ENCODE results near the gene NR1D1. TPM values are rescaled to one million over a fixed set of nuclear protein-coding genes. Genes with fewer than 3 reads are reported as not detected.

NR1D1 gene
- total RNA-seq, 8 experiments from 2014 or later: 0.60 to 12.7 (median 2.7) TPM

GRCh38 chr17:40058186-40058784 is 42.1 kb downstream of the NR1D1 start:
- no peak for ATAC-seq (replicated peaks in 6 of 8)
- no peak overlapping the region for H3K4me3 ChIP-seq
- H3K27ac ChIP-seq: no peak overlapping the region
- 0 to 92% (median 71%) methylated on average over 1 to 6 of the region's 8 CpGs; no CpG with 5 or more reads in 2 of the 10 experiments for WGBS, 10 experiments
- in situ Hi-C loops (cut with MboI; ENCODE audit: low pct_unique_long_range_greater_than_20kb in 2 of 9, low sequenced_read_pairs in 9 of 9, unreplicated experiment in 9 of 9): no loop called here
- H3K4me1 ChIP-seq (replicated peaks in 1 of 2): peaks cover 7 to 16% of the 10 kb centered on the region in 2 donors

DNA sequence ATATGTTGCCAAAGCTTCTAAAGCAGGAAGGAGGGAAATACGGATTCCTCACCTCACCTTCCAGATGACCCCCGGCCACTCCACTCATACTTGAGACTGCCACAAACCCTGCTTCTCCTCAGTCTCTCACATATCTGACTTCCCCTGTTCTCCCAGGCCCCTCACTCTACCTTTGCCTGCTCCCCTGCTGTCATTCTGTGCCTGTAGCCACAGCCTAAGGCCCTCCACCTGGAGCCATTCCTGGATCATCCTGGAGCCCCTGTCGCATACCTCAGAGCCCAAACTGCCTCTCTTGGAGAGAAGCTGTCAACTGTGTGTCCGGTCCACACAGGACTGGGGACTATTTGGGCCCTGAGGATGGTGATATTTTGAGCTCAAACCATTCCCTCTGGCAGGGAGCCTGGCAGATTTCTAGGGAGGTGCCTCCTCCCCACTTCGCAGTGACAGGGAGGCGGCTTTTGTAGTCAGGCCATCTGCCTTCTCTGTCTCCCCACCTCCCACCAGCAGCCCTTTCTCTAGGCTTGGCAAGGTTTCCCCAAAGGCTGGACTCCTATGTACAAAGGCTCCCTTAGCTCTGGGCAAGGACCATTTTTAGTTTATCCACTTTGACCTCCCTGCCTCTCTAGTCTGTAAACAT is 43.9 kb downstream of the NR1D1 start:
- 55 to 82% (median 70%) methylated on average over 2 to 6 of the region's 6 CpGs; no CpG with 5 or more reads in 5 of the 10 experiments for WGBS, 10 experiments
- ATAC-seq (replicated peaks in 6 of 8): no peak
- H3K4me3 ChIP-seq: no peak overlapping the region
- in situ Hi-C loops (cut with MboI; ENCODE audit: low pct_unique_long_range_greater_than_20kb in 2 of 9, low sequenced_read_pairs in 9 of 9, unreplicated experiment in 9 of 9): no loop called here
- H3K27ac ChIP-seq: no peak overlapping the region
- H3K4me1 ChIP-seq (replicated peaks in 1 of 2): peaks cover 4 to 9% of the 10 kb centered on the region in 2 donors

Other genes starting within 250 kb of the NR1D1 start
- 1 to 10 TPM in 1 of 8 experiments, under 1 TPM in 6, not detected in 1; under 0.01 to 1.7 (median 0.19) TPM for gene IKZF3, start 236.3 kb downstream of the NR1D1 start, total RNA-seq
- gene ZPBP2, start 232.4 kb downstream of the NR1D1 start, total RNA-seq: under 1 TPM in 1 of 8 experiments, not detected in 7; 0.14 TPM
- gene GSDMB, start 182.0 kb downstream of the NR1D1 start, total RNA-seq: 10 to 100 TPM in 2 of 8 experiments, 1 to 10 TPM in 6; 2.9 to 12.0 (median 6.5) TPM
- gene ORMDL3, start 173.0 kb downstream of the NR1D1 start, total RNA-seq: 100 to 1,000 TPM in 1 of 8 experiments, 10 to 100 TPM in 7; 35.8 to 101 (median 46.1) TPM
- gene LRRC3C, start 172.9 kb downstream of the NR1D1 start, total RNA-seq: under 1 TPM in 1 of 8 experiments, not detected in 7; 0.52 TPM
- gene GSDMA, start 137.6 kb downstream of the NR1D1 start, total RNA-seq: under 1 TPM in 3 of 8 experiments, not detected in 5; 0.09 to 0.33 (median 0.17) TPM
- 100 to 1,000 TPM in 4 of 8 experiments, 10 to 100 TPM in 4; 71.7 to 130 (median 104) TPM for gene PSMD3, start 119.8 kb downstream of the NR1D1 start, total RNA-seq
- gene CSF3, start 85.1 kb downstream of the NR1D1 start, total RNA-seq: 1 to 10 TPM in 3 of 8 experiments, under 1 TPM in 2, not detected in 3; 0.22 to 2.2 (median 1.3) TPM
- gene MED24, start 46.2 kb downstream of the NR1D1 start, total RNA-seq: 10 to 100 TPM; 28.3 to 75.7 (median 54.9) TPM
- 10 to 100 TPM in 7 of 8 experiments, 1 to 10 TPM in 1; 7.2 to 66.4 (median 34.8) TPM for gene THRA, start 37.6 kb downstream of the NR1D1 start, total RNA-seq
- gene MSL1, start 21.4 kb upstream of the NR1D1 start, total RNA-seq: 10 to 100 TPM; 38.9 to 89.2 (median 75.5) TPM
- gene CASC3, start 39.9 kb upstream of the NR1D1 start, total RNA-seq: 10 to 100 TPM; 23.2 to 73.1 (median 54.4) TPM
- gene RAPGEFL1, start 76.9 kb upstream of the NR1D1 start, total RNA-seq: 1 to 10 TPM; 5.3 to 8.0 (median 6.7) TPM
- 10 to 100 TPM in 6 of 8 experiments, 1 to 10 TPM in 2; 7.1 to 16.4 (median 11.5) TPM for gene WIPF2, start 118.7 kb upstream of the NR1D1 start, total RNA-seq
- 10 to 100 TPM in 3 of 8 experiments, 1 to 10 TPM in 5; 1.7 to 30.9 (median 3.6) TPM for gene CDC6, start 187.3 kb upstream of the NR1D1 start, total RNA-seq
- gene RARA, start 208.6 kb upstream of the NR1D1 start, total RNA-seq: 10 to 100 TPM; 28.0 to 45.8 (median 32.9) TPM

Measured in motor neuron (in vitro differentiated cells).